HG03565 (cell line): Measurements from ENCODE around the gene ABCC4.

Source experiments
- ATAC-seq: cut with Tn5 transposase; IDR thresholded peaks from one replicate; pipeline ENCODE4 v1.9.1; 2021; ENCODE audit warnings: mild to moderate bottlenecking, moderate library complexity; ENCODE audit not compliant: unreplicated experiment

Gene ABCC4

GRCh38 chr13:95123726-95124125 is 177.5 kb downstream of the ABCC4 start:
- ATAC-seq: no peak

GRCh38 chr13:95122063-95122462 is 179.2 kb downstream of the ABCC4 start:
- no peak for ATAC-seq

GRCh38 chr13:95121516-95121915 is 179.7 kb downstream of the ABCC4 start:
- ATAC-seq: no peak

- no peak for ATAC-seq
Observed at GRCh38 chr13:95120650-95121049, 180.6 kb downstream of the ABCC4 start.

- ATAC-seq: no peak
Observed at GRCh38 chr13:95118541-95119324, 182.5 kb downstream of the ABCC4 start.

- no peak for ATAC-seq
Observed at GRCh38 chr13:95117092-95117491, 184.2 kb downstream of the ABCC4 start.

GRCh38 chr13:95115525-95115924 is 185.7 kb downstream of the ABCC4 start:
- ATAC-seq: no peak

- ATAC-seq: no peak
Observed at GRCh38 chr13:95113601-95114000, 187.7 kb downstream of the ABCC4 start.

GRCh38 chr13:95112883-95113282 is 188.4 kb downstream of the ABCC4 start:
- ATAC-seq: no peak

- ATAC-seq: no peak
Observed at GRCh38 chr13:95111608-95112007, 189.6 kb downstream of the ABCC4 start.

GRCh38 chr13:95106562-95106961 is 194.7 kb downstream of the ABCC4 start:
- ATAC-seq: no peak

GRCh38 chr13:95100525-95101433 is 200.5 kb downstream of the ABCC4 start:
- ATAC-seq: no peak

- ATAC-seq: no peak
Observed at GRCh38 chr13:95099541-95099940, 201.7 kb downstream of the ABCC4 start.

- no peak for ATAC-seq
Observed at GRCh38 chr13:95098916-95099315, 202.3 kb downstream of the ABCC4 start.

GRCh38 chr13:95091755-95092154 is 209.5 kb downstream of the ABCC4 start:
- no peak for ATAC-seq

- ATAC-seq: no peak
Observed at GRCh38 chr13:95087746-95088305, 213.4 kb downstream of the ABCC4 start.

- no peak for ATAC-seq
Observed at GRCh38 chr13:95086761-95087160, 214.5 kb downstream of the ABCC4 start.

GRCh38 chr13:95083758-95084157 is 217.5 kb downstream of the ABCC4 start:
- no peak for ATAC-seq

- ATAC-seq: no peak
Observed at GRCh38 chr13:95083066-95083465, 218.2 kb downstream of the ABCC4 start.

GRCh38 chr13:95075506-95075905 is 225.7 kb downstream of the ABCC4 start:
- ATAC-seq: no peak

- no peak for ATAC-seq
Observed at GRCh38 chr13:95074820-95075219, 226.4 kb downstream of the ABCC4 start.
